Upper lobe of left lung (tissue), 4 donors: ENCODE measurements around the gene NFKB2.

Experiments used
- CTCF ChIP-seq, 6 experiments: fragments of 450-650 bp in 4 of 6; fragments of 200-600 bp in 2 of 6; sonication (generic) in 2 of 6; IDR thresholded peaks; one replicate each; pipeline ENCODE4 v1.5.1; 2016 to 2019; ENCODE audit warnings: antibody characterized with exemption in 6 of 6
- EP300 ChIP-seq, 4 donors: sonication (generic); formaldehyde crosslinking; IDR thresholded peaks; one replicate each; pipeline ENCODE4 v1.5.1; 2017; ENCODE audit warnings: antibody characterized with exemption in 4 of 4, control low read depth in 2 of 4
- POLR2A ChIP-seq, 4 donors: fragments of 450-650 bp; IDR thresholded peaks; one replicate each; pipeline ENCODE4 v1.5.1; 2016 to 2017; ENCODE audit warnings: antibody characterized with exemption in 4 of 4, mild to moderate bottlenecking in 2 of 4

- no peak for TF ChIP-seq CTCF (IDR thresholded peaks at IDR 0.05)
- no peak for TF ChIP-seq EP300 (IDR thresholded peaks at IDR 0.05)
- no peak for TF ChIP-seq POLR2A (IDR thresholded peaks at IDR 0.05)
Observed at GRCh38 chr10:102401342-102401654, 5.8 kb downstream of the NFKB2 start.
